IPS-11a (cell line): ENCODE data around the gene ZNF761.

Source experiments
- H3K4me3 ChIP-seq: one replicate; pipeline ENCODE4 v1.5.1; 2013; ENCODE audit warnings: low read depth, low read length, control low read depth

ZNF761 gene

DNA sequence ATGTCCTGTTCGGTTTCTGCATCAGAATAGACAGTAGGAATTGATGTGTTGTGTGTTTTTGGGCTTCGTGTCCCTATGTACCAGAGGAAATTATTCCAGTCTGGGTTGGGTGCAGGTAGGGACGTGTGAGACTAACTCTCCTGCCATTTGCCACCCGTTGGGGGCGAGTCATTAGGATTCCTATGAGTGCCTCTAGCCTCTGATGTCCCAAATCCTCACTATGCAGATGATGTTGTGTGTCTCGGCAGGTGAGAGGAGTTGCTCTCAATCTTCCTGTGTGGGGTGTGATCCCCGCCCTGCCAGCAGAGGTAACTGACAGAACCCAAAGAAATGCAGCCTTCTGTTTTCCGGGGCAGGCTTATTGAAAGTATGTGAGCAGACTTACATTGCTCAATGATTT, 74.9 kb downstream of the ZNF761 start:
- H3K4me3 ChIP-seq: no peak overlapping the region
